Caco-2 (cell line): ENCODE results near the gene LRRC8C. TPM values are rescaled to one million over a fixed set of nuclear protein-coding genes. Genes with fewer than 3 reads are reported as not detected.

Experiments
- BruUV-seq: library from RNA; stranded (reverse); fragments of 400-500 nt; replicated peaks from 2 replicates; lab custom pipeline; 2021; lab: Mats Ljungman, UMichigan
- CTCF ChIA-PET: fragments of 300-600 bp; sonication (Branson Sonifier 250); formaldehyde crosslinking; loops from one replicate; lab custom pipeline; 2022; ENCODE audit warnings: antibody characterized with exemption; lab: Charles Lee
- POLR2A ChIA-PET: fragments of 300-600 bp; sonication (Branson Sonifier 250); formaldehyde crosslinking; loops from one replicate; lab custom pipeline; 2022; ENCODE audit warnings: antibody characterized with exemption; lab: Charles Lee
- DNase-seq, 2 experiments: peaks; one replicate each; pipeline versions ENCODE4 v3.0.0 to v3.0.0-alpha.2; 2020 to 2022
- H3K27me3 ChIP-seq: replicated peaks from 2 replicates; pipeline ENCODE4 v1.6.0; 2011; ENCODE audit warnings: low read length; ENCODE audit not compliant: control insufficient read depth, insufficient read depth
- H3K36me3 ChIP-seq: 2 replicates; pipeline ENCODE4 v1.5.1; 2011; ENCODE audit warnings: low read length; ENCODE audit not compliant: control insufficient read depth, insufficient read depth
- H3K4me1 ChIP-seq: fragments of 250-450 bp; sonication (Bioruptor Pico); 2 replicates; pipeline ENCODE4 v1.5.1; 2020; ENCODE audit warnings: mild to moderate bottlenecking
- H3K4me3 ChIP-seq: 2 replicates; pipeline ENCODE4 v1.5.1; 2011; ENCODE audit warnings: low read depth, mild to moderate bottlenecking, control low read depth, low read length
- H3K9me3 ChIP-seq: fragments of 250-450 bp; sonication (Bioruptor Pico); 2 replicates; pipeline ENCODE4 v1.5.1; 2020; ENCODE audit warnings: mild to moderate bottlenecking, moderate library complexity
- H3K27ac Mint-ChIP-seq: one replicate; pipeline ENCODE4 v1.8.0; 2022; ENCODE audit warnings: mixed read lengths; ENCODE audit not compliant: unreplicated experiment
- H3K27me3 Mint-ChIP-seq: one replicate; pipeline ENCODE4 v1.8.0; 2022; ENCODE audit warnings: mixed read lengths; ENCODE audit not compliant: insufficient read depth, unreplicated experiment
- H3K36me3 Mint-ChIP-seq: one replicate; pipeline ENCODE4 v1.8.0; 2022; ENCODE audit warnings: mild to moderate bottlenecking, mixed read lengths; ENCODE audit not compliant: insufficient read depth, unreplicated experiment
- H3K4me1 Mint-ChIP-seq: one replicate; pipeline ENCODE4 v1.8.0; 2022; ENCODE audit warnings: low read depth, mixed read lengths; ENCODE audit not compliant: unreplicated experiment
- H3K4me3 Mint-ChIP-seq: one replicate; pipeline ENCODE4 v1.8.0; 2022; ENCODE audit warnings: mild to moderate bottlenecking, moderate library complexity, mixed read lengths; ENCODE audit not compliant: unreplicated experiment
- H3K9me3 Mint-ChIP-seq: one replicate; pipeline ENCODE4 v1.8.0; 2022; ENCODE audit warnings: mixed read lengths; ENCODE audit not compliant: unreplicated experiment
- CTCF ChIP-seq, 2 experiments: fragments of 200-600 bp in 1 of 2; IDR thresholded peaks; 1 replicate in 1 of 2; 2 replicates in 1 of 2; pipeline versions ENCODE4 v1.5.1 to v1.8.0; 2011 to 2022; ENCODE audit warnings: antibody characterized with exemption in 1 of 2, control low read depth in 1 of 2, inconsistent platforms in 1 of 2, low read depth in 1 of 2, low read length in 1 of 2, mild to moderate bottlenecking in 1 of 2, moderate library complexity in 1 of 2; ENCODE audit not compliant: insufficient read depth in 1 of 2, severe bottlenecking in 1 of 2, unreplicated experiment in 1 of 2
- intact Hi-C: fragments of 100-400 bp; cut with micrococcal nuclease; formaldehyde crosslinking; loops from one replicate; pipeline ENCODE4 v1.10.0; 2022; ENCODE audit not compliant: unreplicated experiment
- total RNA-seq: library from RNA; stranded (reverse); gene quantifications from 2 replicates; pipeline ENCODE4 v1.2.3, GENCODE V29; 2022

LRRC8C gene
- total RNA-seq, 1 experiment from 2014 or later = 0.11 TPM

DNA sequence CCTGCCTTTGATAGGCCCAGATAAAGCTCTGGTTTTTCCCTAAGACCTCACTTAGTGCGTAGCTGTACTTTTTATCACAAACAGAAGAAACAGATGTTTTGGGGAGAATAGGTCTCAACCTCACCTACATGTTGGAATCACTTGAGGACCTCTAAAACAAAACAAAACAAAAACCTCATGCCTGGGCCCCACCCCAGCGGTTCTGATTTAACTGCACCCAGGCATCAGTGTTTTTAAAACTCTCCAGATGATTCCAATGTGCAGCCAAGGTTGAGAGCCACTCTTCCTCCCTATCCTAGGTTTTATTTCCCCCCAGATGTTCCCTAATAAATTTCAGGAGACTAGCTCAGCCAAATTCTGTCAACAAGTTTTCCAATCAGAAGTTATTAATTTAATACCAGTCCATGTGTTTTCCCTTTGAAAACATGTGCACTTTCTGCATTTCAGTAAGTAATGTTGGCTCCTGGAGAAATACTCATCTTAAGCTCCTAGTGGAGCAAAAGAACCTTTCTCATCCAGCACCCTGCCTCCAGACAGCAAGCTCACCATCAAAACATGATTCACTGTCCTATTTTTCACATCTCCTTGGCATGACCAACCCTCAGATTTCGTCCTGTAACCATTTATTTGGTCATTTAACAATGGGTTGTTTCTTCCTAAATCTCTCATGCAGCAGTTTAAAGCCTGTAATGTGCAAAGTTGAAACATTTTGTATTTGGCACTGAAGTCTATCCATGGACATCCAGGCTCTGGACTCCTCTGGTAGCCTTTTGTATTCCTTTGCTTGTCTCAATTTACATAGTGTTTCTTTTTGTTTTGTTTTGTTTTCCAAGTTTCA is 27.5 kb downstream of the LRRC8C start:
- Mint-ChIP-seq H3K27ac (no peak overlapping the region), H3K27me3 (peaks cover 2% of the 10 kb centered on the region), H3K4me1 (no peaks in the 10 kb centered on the region), H3K4me3 (no peak overlapping the region), H3K9me3 (no peaks in the 10 kb centered on the region), H3K36me3 (no peaks in the 10 kb centered on the region)
- TF ChIP-seq CTCF (IDR thresholded peaks at IDR 0.05; ENCODE audit: insufficient read depth in 1 of 2, low read depth in 1 of 2, low read length in 1 of 2, severe bottlenecking in 1 of 2, unreplicated experiment in 1 of 2) = no peak
- Histone ChIP-seq H3K4me3 (no peak overlapping the region), H3K27me3 (no peaks in the 10 kb centered on the region), H3K9me3 (no peaks in the 10 kb centered on the region), H3K4me1 (no peaks in the 10 kb centered on the region), H3K36me3 (no peaks in the 10 kb centered on the region)
- intact Hi-C loops = no loop called here
- no peak for DNase-seq
- POLR2A ChIA-PET = no interaction called here
- no TSS peak for BruUV-seq
- CTCF ChIA-PET = no interaction called here

GRCh38 chr1:89665941-89666340 is 33.0 kb downstream of the LRRC8C start:
- no peaks in the 10 kb centered on the region for H3K4me1 Mint-ChIP-seq
- no peak overlapping the region for H3K4me3 ChIP-seq
- TF ChIP-seq CTCF (IDR thresholded peaks at IDR 0.05; ENCODE audit: insufficient read depth in 1 of 2, low read depth in 1 of 2, low read length in 1 of 2, severe bottlenecking in 1 of 2, unreplicated experiment in 1 of 2) = no peak
- intact Hi-C loops = no loop called here
- no peaks in the 10 kb centered on the region for H3K9me3 ChIP-seq
- DNase-seq = no peak
- no peaks in the 10 kb centered on the region for H3K9me3 Mint-ChIP-seq
- no peak overlapping the region for H3K4me3 Mint-ChIP-seq
- no TSS peak for BruUV-seq
- H3K27me3 Mint-ChIP-seq = peaks cover 6% of the 10 kb centered on the region
- ChIA-PET POLR2A (no interaction called here), CTCF (no interaction called here)
- H3K27me3 ChIP-seq = no peaks in the 10 kb centered on the region
- no peaks in the 10 kb centered on the region for H3K36me3 Mint-ChIP-seq
- H3K27ac Mint-ChIP-seq = no peak overlapping the region
- no peaks in the 10 kb centered on the region for H3K4me1 ChIP-seq
- no peaks in the 10 kb centered on the region for H3K36me3 ChIP-seq

GRCh38 chr1:89666640-89667039 is 33.7 kb downstream of the LRRC8C start:
- intact Hi-C loops = no loop called here
- Mint-ChIP-seq H3K9me3 (no peaks in the 10 kb centered on the region), H3K27ac (no peak overlapping the region), H3K4me1 (no peaks in the 10 kb centered on the region), H3K4me3 (no peak overlapping the region), H3K36me3 (no peaks in the 10 kb centered on the region), H3K27me3 (peaks cover 11% of the 10 kb centered on the region)
- Histone ChIP-seq H3K4me3 (no peak overlapping the region), H3K4me1 (no peaks in the 10 kb centered on the region), H3K9me3 (no peaks in the 10 kb centered on the region), H3K36me3 (no peaks in the 10 kb centered on the region), H3K27me3 (no peaks in the 10 kb centered on the region)
- no TSS peak for BruUV-seq
- CTCF ChIA-PET = no interaction called here
- POLR2A ChIA-PET = no interaction called here
- no peak for DNase-seq
- no peak for TF ChIP-seq CTCF (IDR thresholded peaks at IDR 0.05; ENCODE audit: insufficient read depth in 1 of 2, low read depth in 1 of 2, low read length in 1 of 2, severe bottlenecking in 1 of 2, unreplicated experiment in 1 of 2)
